Effector memory CD4-positive, alpha-beta T cell (primary cell): ENCODE measurements around the gene OMA1.

Experiments used
- DNase-seq, 3 donors: peaks; one replicate each; pipeline ENCODE4 v3.0.0-alpha.2; 2020
- H3K27ac ChIP-seq: 2 replicates; pipeline ENCODE4 v1.7.0; 2013; ENCODE audit warnings: mild to moderate bottlenecking, low read length, moderate library complexity; ENCODE audit not compliant: insufficient read depth, poor library complexity, severe bottlenecking
- H3K27me3 ChIP-seq: replicated peaks from 2 replicates; pipeline ENCODE4 v1.7.0; 2013; ENCODE audit warnings: mild to moderate bottlenecking, low read length; ENCODE audit not compliant: insufficient read depth, control insufficient read depth, poor library complexity, severe bottlenecking
- H3K36me3 ChIP-seq: 2 replicates; pipeline ENCODE4 v1.7.0; 2013; ENCODE audit warnings: mild to moderate bottlenecking, low read length, moderate library complexity; ENCODE audit not compliant: control insufficient read depth, insufficient read depth
- H3K4me1 ChIP-seq: 2 replicates; pipeline ENCODE4 v1.7.0; 2013; ENCODE audit warnings: low read length, mild to moderate bottlenecking; ENCODE audit not compliant: control insufficient read depth, insufficient read depth, poor library complexity, severe bottlenecking
- H3K4me3 ChIP-seq: 2 replicates; pipeline ENCODE4 v1.7.0; 2013; ENCODE audit warnings: low read length, low read depth, mild to moderate bottlenecking; ENCODE audit not compliant: insufficient read depth, poor library complexity, severe bottlenecking
- H3K9me3 ChIP-seq: 2 replicates; pipeline ENCODE4 v1.7.0; 2013; ENCODE audit warnings: mild to moderate bottlenecking, low read length, moderate library complexity; ENCODE audit not compliant: control insufficient read depth

The OMA1 gene

GRCh38 chr1:58447886-58448285, 98.6 kb downstream of the OMA1 start:
- H3K27ac ChIP-seq, result no peak overlapping the region
- no peaks in the 10 kb centered on the region for H3K36me3 ChIP-seq
- H3K4me3 ChIP-seq, result no peak overlapping the region
- H3K9me3 ChIP-seq, result no peaks in the 10 kb centered on the region
- no peaks in the 10 kb centered on the region for H3K4me1 ChIP-seq
- H3K27me3 ChIP-seq, result no peaks in the 10 kb centered on the region
- no peak for DNase-seq

GRCh38 chr1:58447042-58447441, 99.5 kb downstream of the OMA1 start:
- Histone ChIP-seq H3K9me3 (no peaks in the 10 kb centered on the region), H3K27ac (no peak overlapping the region)

GRCh38 chr1:58446368-58446767, 100.2 kb downstream of the OMA1 start:
- H3K4me1 ChIP-seq, result no peaks in the 10 kb centered on the region

More at GRCh38 chr1:58447042-58447441, 99.5 kb downstream of the OMA1 start:
- H3K36me3 ChIP-seq, result no peaks in the 10 kb centered on the region
- no peak overlapping the region for H3K4me3 ChIP-seq
- DNase-seq, result no peak
- H3K27me3 ChIP-seq, result no peaks in the 10 kb centered on the region
- H3K4me1 ChIP-seq, result no peaks in the 10 kb centered on the region

GRCh38 chr1:58443986-58444868, 102.3 kb downstream of the OMA1 start:
- no peak for DNase-seq
- H3K27ac ChIP-seq, result no peak overlapping the region
- no peaks in the 10 kb centered on the region for H3K4me1 ChIP-seq
- no peak overlapping the region for H3K4me3 ChIP-seq
- no peaks in the 10 kb centered on the region for H3K27me3 ChIP-seq
- no peaks in the 10 kb centered on the region for H3K36me3 ChIP-seq
- H3K9me3 ChIP-seq, result no peaks in the 10 kb centered on the region

More at GRCh38 chr1:58446368-58446767, 100.2 kb downstream of the OMA1 start:
- no peak overlapping the region for H3K4me3 ChIP-seq
- H3K27ac ChIP-seq, result no peak overlapping the region
- H3K36me3 ChIP-seq, result no peaks in the 10 kb centered on the region
- no peak for DNase-seq
- no peaks in the 10 kb centered on the region for H3K9me3 ChIP-seq
- no peaks in the 10 kb centered on the region for H3K27me3 ChIP-seq

- Histone ChIP-seq H3K36me3 (no peaks in the 10 kb centered on the region), H3K4me3 (no peak overlapping the region), H3K9me3 (no peaks in the 10 kb centered on the region), H3K27ac (no peak overlapping the region), H3K27me3 (no peaks in the 10 kb centered on the region), H3K4me1 (no peaks in the 10 kb centered on the region)
- no peak for DNase-seq
Measured at GRCh38 chr1:58442114-58442513, 104.4 kb downstream of the OMA1 start.

GRCh38 chr1:58441699-58442098, 104.8 kb downstream of the OMA1 start:
- Histone ChIP-seq H3K27me3 (no peaks in the 10 kb centered on the region), H3K36me3 (no peaks in the 10 kb centered on the region), H3K4me3 (no peak overlapping the region), H3K9me3 (no peaks in the 10 kb centered on the region), H3K27ac (no peak overlapping the region), H3K4me1 (no peaks in the 10 kb centered on the region)
- DNase-seq, result no peak

GRCh38 chr1:58440696-58441095, 105.8 kb downstream of the OMA1 start:
- Histone ChIP-seq H3K4me3 (no peak overlapping the region), H3K27me3 (no peaks in the 10 kb centered on the region), H3K4me1 (no peaks in the 10 kb centered on the region), H3K27ac (no peak overlapping the region), H3K36me3 (no peaks in the 10 kb centered on the region), H3K9me3 (no peaks in the 10 kb centered on the region)
- no peak for DNase-seq

GRCh38 chr1:58439946-58440345, 106.6 kb downstream of the OMA1 start:
- no peak overlapping the region for H3K4me3 ChIP-seq
- H3K27ac ChIP-seq, result no peak overlapping the region
- no peaks in the 10 kb centered on the region for H3K36me3 ChIP-seq
- H3K4me1 ChIP-seq, result no peaks in the 10 kb centered on the region
- no peaks in the 10 kb centered on the region for H3K9me3 ChIP-seq
- DNase-seq, result no peak
- no peaks in the 10 kb centered on the region for H3K27me3 ChIP-seq

- H3K27ac ChIP-seq, result no peak overlapping the region
- H3K27me3 ChIP-seq, result no peaks in the 10 kb centered on the region
- no peak overlapping the region for H3K4me3 ChIP-seq
- no peaks in the 10 kb centered on the region for H3K4me1 ChIP-seq
- no peaks in the 10 kb centered on the region for H3K9me3 ChIP-seq
- H3K36me3 ChIP-seq, result no peaks in the 10 kb centered on the region
- DNase-seq, result no peak
Measured at GRCh38 chr1:58438468-58438867, 108.1 kb downstream of the OMA1 start.

GRCh38 chr1:58437623-58438022, 108.9 kb downstream of the OMA1 start:
- no peak overlapping the region for H3K4me3 ChIP-seq
- no peaks in the 10 kb centered on the region for H3K9me3 ChIP-seq
- no peaks in the 10 kb centered on the region for H3K27me3 ChIP-seq
- no peaks in the 10 kb centered on the region for H3K36me3 ChIP-seq
- H3K4me1 ChIP-seq, result no peaks in the 10 kb centered on the region
- no peak for DNase-seq
- H3K27ac ChIP-seq, result no peak overlapping the region
